Measurements from ENCODE around the gene GPR180. TPM values are rescaled to one million over a fixed set of nuclear protein-coding genes. Genes with fewer than 3 reads are reported as not detected.

Gene GPR180
- total and polyA plus RNA-seq, 10 of the 15 experiments (the other 5 are each of a cell fraction or from before 2014, with no cell fraction given): 1.6 to 7.2 (median 5.3) TPM

DNA sequence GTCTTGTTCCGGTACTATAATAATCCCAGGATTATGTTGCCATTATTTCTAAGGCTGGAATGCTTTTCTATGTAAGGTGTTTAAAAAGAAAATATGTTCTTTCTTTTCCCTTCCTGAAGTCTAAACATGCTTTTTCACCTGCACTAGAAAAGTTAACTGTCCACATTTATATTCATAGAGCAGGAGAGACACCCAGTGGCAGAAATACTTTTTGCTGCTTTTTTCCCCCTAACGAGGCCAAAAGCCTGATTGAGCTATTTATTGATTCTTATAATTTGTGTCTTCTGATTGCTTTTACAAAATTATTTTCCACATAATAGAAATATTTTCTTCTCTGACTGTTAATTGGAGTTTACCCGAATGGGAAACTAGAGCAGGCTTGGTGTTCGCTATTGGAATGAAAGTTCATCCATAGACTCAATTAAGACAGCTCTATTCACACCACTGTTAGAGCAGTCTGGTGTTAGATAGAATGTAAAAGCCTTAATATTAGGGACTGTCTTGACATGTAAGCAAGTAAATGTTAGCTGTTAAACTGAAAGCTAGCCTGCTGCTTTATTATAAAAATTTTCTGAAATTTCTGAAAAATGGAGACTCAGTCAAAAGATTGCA lies 15.8 kb downstream of the GPR180 start:
- Histone ChIP-seq H3K9ac (ENCODE audit: control insufficient read depth, insufficient read depth, low read length) (no peak overlapping the region), H3K4me3 (no peak overlapping the region), H4K20me1 (ENCODE audit: control insufficient read depth, insufficient read depth) (no peaks in the 10 kb centered on the region), H2AFZ (ENCODE audit: control insufficient read depth, low read depth, low read length) (no peak overlapping the region), H3K4me2 (ENCODE audit: control insufficient read depth, insufficient read depth) (no peak overlapping the region), H3K27ac (ENCODE audit: control insufficient read depth, insufficient read depth) (no peak overlapping the region), H3K4me1 (ENCODE audit: control insufficient read depth, insufficient read depth, low read length) (no peaks in the 10 kb centered on the region), H3K79me2 (ENCODE audit: control insufficient read depth, insufficient read depth, low read length) (no peaks in the 10 kb centered on the region), H3K36me3 (ENCODE audit: control insufficient read depth in 2 of 2, insufficient read depth in 2 of 2, low read length in 1 of 2) (peaks cover 0 to 20% of the 10 kb centered on the region in 2 experiments), H3K9me3 (replicated peaks; ENCODE audit: control insufficient read depth, insufficient read depth, low read length) (no peaks in the 10 kb centered on the region), H3K27me3 (replicated peaks in 1 of 2; ENCODE audit: control insufficient read depth in 2 of 2, insufficient read depth in 2 of 2, low read length in 1 of 2) (no peaks in the 10 kb centered on the region)
- DNase-seq (ENCODE audit: low read depth, low spot score) (no peak), ATAC-seq (peak; percentile 75), FAIRE-seq (no peak)
- ChIA-PET RAD21 (ENCODE audit: unreplicated experiment) (interaction anchor here (0.6 to 7.0 kb wide), 21 partner anchors 9 to 788 kb away, joined by 3 to 111 read pairs (median 4); partner anchors contain the start of genes GPR180 and TGDS), CTCF (interaction anchor here (0.6 to 8.8 kb wide), 41 partner anchors 8 to 1705 kb away, joined by 3 to 288 read pairs (median 4); partner anchors contain the start of genes GPR180 and TGDS), POLR2A (interaction anchor here (0.5 to 1.3 kb wide), 3 partner anchors 56 to 500 kb away, joined by 3 to 9 read pairs (median 3); no protein-coding TSS in a partner anchor), SMC1A (ENCODE audit: uncharacterized antibody, unreplicated experiment) (interaction anchor here (0.6 to 8.9 kb wide), 25 partner anchors 9 to 997 kb away, joined by 3 to 153 read pairs (median 4); partner anchors contain the start of genes GPR180 and TGDS)
- BruUV-seq (replicated peaks): no TSS peak
- in situ Hi-C loops (cut with MboI): no loop called here
- intact Hi-C loops (cut with micrococcal nuclease; ENCODE audit: unreplicated experiment): loop anchor here (1.0 kb wide), 2 partner anchors 182 to 255 kb away; no protein-coding TSS in a partner anchor
- WGBS (ENCODE audit: insufficient coverage, insufficient replicate concordance, low lambda C conversion rate, missing lambda C conversion rate): 74% methylated on average over 4 of the region's 4 CpGs
- TF ChIP-seq SMC3 (IDR thresholded peaks at IDR 0.05; ENCODE audit: borderline replicate concordance, low read length) (peak; percentile 68; the same call in 1 of the 2 replicates), CEBPZ (IDR thresholded peaks at IDR 0.05; ENCODE audit: low read depth, low read length) (no peak), ATF3 (IDR thresholded peaks at IDR 0.05; ENCODE audit: borderline replicate concordance, extremely low read depth, low read depth, low read length) (no peak), NR2F1 (conservative IDR thresholded peaks at IDR 0.05) (no peak), HDAC2 (IDR thresholded peaks at IDR 0.05) (no peak), RAD21 (IDR thresholded peaks at IDR 0.05; ENCODE audit: insufficient read depth, low read depth, low read length) (peak; percentile 81)
- TF ChIP-seq, protein P1, sequence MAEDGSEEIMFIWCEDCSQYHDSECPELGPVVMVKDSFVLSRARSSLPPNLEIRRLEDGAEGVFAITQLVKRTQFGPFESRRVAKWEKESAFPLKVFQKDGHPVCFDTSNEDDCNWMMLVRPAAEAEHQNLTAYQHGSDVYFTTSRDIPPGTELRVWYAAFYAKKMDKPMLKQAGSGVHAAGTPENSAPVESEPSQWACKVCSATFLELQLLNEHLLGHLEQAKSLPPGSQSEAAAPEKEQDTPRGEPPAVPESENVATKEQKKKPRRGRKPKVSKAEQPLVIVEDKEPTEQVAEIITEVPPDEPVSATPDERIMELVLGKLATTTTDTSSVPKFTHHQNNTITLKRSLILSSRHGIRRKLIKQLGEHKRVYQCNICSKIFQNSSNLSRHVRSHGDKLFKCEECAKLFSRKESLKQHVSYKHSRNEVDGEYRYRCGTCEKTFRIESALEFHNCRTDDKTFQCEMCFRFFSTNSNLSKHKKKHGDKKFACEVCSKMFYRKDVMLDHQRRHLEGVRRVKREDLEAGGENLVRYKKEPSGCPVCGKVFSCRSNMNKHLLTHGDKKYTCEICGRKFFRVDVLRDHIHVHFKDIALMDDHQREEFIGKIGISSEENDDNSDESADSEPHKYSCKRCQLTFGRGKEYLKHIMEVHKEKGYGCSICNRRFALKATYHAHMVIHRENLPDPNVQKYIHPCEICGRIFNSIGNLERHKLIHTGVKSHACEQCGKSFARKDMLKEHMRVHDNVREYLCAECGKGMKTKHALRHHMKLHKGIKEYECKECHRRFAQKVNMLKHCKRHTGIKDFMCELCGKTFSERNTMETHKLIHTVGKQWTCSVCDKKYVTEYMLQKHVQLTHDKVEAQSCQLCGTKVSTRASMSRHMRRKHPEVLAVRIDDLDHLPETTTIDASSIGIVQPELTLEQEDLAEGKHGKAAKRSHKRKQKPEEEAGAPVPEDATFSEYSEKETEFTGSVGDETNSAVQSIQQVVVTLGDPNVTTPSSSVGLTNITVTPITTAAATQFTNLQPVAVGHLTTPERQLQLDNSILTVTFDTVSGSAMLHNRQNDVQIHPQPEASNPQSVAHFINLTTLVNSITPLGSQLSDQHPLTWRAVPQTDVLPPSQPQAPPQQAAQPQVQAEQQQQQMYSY (CRISPR knock-in tag; IDR thresholded peaks at IDR 0.05): no peak
- TF ChIP-seq, protein P2, sequence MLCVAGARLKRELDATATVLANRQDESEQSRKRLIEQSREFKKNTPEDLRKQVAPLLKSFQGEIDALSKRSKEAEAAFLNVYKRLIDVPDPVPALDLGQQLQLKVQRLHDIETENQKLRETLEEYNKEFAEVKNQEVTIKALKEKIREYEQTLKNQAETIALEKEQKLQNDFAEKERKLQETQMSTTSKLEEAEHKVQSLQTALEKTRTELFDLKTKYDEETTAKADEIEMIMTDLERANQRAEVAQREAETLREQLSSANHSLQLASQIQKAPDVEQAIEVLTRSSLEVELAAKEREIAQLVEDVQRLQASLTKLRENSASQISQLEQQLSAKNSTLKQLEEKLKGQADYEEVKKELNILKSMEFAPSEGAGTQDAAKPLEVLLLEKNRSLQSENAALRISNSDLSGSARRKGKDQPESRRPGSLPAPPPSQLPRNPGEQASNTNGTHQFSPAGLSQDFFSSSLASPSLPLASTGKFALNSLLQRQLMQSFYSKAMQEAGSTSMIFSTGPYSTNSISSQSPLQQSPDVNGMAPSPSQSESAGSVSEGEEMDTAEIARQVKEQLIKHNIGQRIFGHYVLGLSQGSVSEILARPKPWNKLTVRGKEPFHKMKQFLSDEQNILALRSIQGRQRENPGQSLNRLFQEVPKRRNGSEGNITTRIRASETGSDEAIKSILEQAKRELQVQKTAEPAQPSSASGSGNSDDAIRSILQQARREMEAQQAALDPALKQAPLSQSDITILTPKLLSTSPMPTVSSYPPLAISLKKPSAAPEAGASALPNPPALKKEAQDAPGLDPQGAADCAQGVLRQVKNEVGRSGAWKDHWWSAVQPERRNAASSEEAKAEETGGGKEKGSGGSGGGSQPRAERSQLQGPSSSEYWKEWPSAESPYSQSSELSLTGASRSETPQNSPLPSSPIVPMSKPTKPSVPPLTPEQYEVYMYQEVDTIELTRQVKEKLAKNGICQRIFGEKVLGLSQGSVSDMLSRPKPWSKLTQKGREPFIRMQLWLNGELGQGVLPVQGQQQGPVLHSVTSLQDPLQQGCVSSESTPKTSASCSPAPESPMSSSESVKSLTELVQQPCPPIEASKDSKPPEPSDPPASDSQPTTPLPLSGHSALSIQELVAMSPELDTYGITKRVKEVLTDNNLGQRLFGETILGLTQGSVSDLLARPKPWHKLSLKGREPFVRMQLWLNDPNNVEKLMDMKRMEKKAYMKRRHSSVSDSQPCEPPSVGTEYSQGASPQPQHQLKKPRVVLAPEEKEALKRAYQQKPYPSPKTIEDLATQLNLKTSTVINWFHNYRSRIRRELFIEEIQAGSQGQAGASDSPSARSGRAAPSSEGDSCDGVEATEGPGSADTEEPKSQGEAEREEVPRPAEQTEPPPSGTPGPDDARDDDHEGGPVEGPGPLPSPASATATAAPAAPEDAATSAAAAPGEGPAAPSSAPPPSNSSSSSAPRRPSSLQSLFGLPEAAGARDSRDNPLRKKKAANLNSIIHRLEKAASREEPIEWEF (IDR thresholded peaks at IDR 0.05; ENCODE audit: insufficient replicate concordance, low read depth, low read length): no peak
